NOMO-1 treated with DMSO at 0.1 percent for 48 hours (cell line): ENCODE results near the gene ANXA7.
A peak's percentile ranks its signal among the peaks of the same experiment; 100 is the strongest.
"Not testable (repeated sequence)": the region's sequence is repeated elsewhere in the genome, so short reads cannot be mapped to it uniquely, and the experiment has no call there.

Source experiments
- DNase-seq: peaks from one replicate; lab custom pipeline; 2025; ENCODE audit not compliant: unreplicated experiment; lab: John Stamatoyannopoulos, UW

ANXA7 gene

DNA sequence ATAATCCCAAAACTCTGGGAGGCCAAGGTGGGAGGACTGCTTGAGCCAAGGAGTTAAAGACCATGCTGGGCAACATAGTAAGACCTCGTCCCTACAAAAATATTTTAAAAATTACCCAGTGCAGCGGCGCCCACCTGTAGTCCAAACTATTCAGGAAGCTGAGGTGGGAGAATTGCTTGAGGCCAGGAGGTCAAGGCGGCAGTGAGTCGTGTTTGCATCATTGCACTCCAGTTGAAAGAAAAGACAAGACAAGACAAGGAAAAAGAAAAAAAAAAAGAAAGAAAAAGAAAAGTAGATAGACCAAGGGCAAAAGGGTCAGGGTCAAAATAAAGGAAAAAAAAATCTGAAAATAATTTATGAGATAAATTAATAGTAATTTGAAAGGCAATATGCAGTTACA, 5.8 kb downstream of the ANXA7 start:
- no peak for DNase-seq

DNA sequence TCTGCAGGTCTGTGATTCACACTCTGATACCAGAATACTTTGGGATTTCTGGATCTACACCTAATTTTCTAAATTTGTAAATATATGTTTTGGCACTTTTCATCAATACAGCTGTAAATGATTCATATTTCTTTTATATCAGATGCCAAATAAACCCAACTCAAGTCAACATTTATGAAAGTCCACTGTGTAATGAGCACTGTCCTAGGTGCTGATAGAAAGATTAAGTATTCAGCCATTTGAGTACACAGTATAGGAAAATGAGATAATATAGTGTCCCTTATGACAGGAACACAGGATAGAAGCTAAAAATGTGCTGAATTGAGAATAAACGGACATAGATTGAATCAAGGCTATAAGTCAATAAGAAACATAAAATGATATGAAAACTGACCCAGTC, 6.4 kb downstream of the ANXA7 start:
- no peak for DNase-seq

DNA sequence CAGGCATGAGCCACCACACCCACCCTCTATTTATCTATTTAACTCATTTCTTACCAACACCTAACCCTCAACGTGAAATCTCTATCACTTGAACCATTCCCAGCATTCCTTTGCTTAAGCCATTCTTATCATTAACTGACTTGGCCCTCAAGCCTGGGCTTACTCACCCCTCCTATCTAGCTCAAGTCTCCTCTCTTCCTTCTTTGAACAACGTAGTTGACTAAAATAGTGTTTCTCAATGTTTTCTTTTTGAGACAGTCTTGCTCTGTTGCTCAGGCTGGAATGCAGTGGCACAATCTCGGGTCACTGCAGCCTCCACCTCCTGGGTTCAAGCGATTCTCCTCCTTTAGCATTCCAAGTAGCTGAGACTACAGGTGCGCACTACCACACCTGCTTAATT, 7.0 kb downstream of the ANXA7 start:
- DNase-seq, result no peak

DNA sequence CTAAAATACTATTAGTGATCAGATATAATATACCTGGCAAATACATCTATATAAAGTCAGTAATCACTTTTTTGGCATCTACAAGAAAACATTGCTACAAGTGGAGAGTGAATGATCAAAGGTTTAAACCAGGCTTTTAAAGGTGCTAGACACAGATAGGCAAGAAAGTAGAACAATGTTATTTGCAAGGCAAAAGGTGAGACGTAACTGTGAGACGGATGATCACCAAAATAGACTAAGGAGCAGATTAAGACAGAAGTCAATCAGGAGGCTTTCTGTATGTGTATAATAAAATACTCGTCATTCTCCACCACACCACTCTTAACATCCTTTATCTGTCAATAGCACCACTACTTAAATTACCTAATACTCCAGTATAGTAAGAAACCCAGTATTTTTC, 8.3 kb downstream of the ANXA7 start:
- no peak for DNase-seq

DNA sequence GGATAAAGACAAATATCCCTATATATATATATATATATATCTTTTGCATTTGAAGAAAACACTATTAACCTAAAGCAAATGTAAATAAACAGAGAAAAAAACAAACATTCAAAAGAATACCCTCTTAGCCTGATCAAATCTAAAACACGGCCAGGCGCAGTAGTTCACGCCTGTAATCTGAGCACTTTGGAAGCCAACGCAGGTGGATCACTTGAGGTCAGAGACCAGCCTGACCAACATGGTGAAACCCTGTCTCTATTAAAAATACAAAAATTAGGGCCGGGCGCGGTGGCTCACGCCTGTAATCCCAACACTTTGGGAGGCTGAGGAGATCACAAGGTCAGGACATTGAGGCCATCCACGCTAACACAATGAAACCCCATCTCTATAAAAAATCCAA, 9.2 kb downstream of the ANXA7 start:
- no peak for DNase-seq

DNA sequence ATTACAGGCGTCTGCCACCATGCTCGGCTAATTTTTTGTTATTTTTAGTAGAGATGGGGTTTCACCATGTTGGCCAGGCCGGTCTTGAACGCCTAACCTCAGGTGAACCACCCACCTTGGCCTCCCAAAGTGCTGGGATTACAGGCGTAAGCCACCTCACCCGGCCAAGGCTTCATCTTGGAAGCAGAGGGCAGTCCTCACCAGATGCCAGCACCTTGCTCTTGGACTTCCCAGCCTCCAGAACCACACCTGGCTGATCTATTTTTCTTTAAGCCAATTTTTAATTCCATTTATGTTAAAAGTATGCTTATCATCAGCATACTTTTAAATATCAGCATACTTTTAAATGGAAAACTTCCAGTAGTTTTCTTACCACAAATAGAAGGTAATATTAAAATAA, 12.2 kb downstream of the ANXA7 start:
- DNase-seq, result no peak

DNA sequence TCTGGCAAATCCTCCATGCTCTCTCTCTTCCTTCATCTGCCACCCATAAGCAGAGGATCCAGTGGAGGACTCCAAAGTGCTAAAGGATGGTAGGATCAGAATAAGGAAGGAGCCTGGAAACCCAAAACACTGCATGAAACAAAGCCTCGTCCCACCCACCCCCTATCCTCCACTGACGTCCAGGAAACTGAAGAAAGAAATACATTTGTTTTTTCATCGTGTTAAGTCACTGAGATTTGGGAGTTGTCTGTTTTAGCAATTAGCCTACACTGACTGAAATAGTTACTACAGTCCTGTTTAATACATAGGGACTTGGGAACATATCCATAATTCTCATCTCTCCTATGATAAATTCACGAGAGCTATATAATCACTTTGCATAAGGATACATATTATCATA, 14.8 kb downstream of the ANXA7 start:
- DNase-seq, result no peak

DNA sequence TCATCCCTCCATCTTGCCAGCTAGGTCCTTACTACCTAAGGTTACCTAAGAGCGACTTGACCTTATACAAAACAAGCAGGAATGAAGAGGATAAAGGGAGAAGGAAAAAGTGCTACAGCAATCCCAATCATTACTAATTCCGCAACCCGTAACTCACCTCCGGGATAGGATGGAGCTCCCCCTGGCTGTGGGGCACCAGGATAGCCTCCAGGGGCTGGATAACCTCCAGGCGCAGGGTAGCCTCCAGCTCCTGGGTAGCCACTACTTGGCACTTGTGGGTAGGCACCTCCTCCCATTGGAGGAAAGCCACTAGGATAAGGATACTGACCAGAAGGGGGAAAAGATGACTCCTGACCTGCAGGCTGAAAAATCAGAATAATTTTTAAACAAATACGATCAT, 15.8 kb downstream of the ANXA7 start:
- no peak for DNase-seq

DNA sequence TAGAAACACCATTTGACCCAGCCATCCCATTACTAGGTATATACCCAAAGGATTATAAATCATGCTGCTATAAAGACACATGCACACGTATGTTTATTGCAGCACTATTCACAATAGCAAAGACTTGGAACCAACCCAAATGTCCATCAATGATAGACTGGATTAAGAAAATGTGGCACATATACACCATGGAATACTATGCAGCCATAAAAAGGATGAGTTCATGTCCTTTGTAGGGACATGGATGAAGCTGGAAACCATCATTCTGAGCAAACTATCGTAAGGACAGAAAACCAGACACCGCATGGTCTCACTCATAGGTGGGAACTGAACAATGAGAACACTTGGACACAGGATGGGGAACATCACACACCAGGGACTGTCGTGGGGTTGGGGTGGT, 19.5 kb downstream of the ANXA7 start:
- not testable (repeated sequence) for DNase-seq

DNA sequence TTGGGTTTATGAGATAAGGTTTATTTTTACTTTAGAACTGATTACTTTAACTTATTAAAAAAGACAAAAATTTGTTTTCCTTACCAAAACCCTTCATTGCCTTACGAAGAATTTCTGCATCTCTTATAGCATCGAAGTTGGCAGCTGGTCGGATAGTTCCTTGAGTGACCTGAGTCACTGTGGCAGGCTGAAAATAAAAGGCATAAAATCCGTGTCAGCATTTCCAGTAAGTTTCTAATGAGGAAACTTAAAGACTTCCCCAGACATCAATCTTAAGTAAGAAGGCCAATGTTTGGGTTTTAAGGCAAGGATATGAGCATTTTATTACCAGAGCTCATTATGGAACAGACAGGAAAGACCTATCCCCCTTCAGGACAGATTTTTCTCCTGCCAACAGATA, 25.6 kb downstream of the ANXA7 start:
- DNase-seq, result no peak

DNA sequence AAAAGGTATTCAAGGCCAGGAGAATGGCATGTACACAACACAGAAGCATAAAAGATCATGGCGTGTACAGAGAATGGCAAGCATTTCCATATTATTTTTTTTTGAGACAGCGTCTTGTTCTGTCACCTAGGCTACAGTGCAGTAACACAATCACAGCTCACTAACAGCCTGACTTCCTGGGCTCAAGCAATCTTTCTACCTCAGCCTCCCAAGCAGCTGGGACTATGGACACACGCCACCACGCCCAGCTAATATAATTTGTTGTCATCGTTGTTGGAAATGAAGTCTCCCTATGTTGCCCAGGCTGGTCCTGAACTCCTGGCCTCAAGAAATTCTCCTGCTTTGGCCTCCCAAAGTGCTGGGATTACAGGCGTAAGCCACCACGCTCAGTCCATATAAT, 27.3 kb downstream of the ANXA7 start:
- no peak for DNase-seq

DNA sequence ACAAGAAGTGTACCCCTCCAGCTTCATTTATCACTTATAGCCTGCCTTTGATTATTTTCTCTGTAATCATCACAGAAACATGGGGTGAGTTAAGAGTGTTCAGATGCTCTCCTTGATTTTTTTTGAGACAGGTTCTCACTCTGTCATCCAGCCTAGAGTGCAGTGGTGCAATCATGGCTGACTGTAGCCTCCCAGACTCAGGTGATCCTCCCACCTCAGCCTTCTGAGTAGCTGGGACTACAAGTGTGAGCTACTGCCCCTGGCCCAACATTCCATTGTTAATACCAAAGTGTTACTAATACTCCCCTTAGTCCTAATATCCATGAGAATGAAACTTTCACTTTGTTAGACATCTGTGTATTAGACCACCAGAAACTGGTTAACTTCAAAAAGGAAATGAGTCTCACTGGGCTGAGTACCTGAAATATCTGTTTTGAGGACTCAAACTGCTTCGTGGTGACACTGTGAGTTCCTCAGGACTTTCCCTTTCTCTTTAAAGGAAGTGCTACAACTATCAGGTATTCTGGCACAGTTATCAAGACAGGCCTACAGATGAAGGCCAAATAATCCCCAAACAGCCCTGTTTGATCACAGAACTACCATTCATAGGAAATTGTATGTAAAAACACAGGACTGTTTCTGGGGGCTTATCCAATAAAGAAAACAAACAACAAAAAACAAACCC, 34.7 kb downstream of the ANXA7 start:
- no peak for DNase-seq

DNA sequence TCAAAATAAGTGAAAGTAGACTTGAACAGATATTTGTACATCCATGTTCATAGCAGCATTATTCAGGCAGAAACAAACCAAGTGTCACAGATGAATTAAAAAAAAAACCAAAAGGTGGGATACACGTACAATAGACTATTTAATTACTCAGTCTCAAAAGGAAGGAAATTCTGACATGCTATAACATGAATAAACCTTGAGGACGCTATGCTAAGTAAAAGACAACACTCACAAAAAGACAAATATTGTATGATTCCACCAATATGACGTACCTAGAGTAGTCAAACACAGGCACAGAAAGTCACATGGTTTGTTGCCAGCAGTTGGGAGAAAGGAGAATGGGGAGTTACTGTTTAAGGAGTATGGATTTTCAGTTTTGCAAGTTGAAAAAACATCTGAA, 37.2 kb downstream of the ANXA7 start:
- DNase-seq, result no peak

DNA sequence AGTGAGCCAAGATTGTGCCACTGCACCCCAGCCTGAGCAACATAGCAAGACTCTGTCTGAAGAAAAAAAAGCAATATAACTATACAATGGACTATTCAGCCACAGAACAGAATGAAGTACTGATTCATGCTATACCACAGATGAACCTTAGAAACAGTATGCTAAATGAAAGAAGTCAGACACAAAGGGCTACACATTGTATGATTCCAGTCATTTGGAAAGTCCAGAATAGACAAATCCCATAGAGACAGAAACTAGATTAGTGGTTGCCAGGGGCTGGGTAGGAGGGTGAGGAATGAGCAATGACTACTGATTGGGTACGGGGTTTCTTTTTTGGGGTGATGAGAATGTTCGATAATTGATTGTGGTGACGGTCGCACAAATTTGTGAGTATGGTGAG, 45.6 kb downstream of the ANXA7 start:
- no peak for DNase-seq

DNA sequence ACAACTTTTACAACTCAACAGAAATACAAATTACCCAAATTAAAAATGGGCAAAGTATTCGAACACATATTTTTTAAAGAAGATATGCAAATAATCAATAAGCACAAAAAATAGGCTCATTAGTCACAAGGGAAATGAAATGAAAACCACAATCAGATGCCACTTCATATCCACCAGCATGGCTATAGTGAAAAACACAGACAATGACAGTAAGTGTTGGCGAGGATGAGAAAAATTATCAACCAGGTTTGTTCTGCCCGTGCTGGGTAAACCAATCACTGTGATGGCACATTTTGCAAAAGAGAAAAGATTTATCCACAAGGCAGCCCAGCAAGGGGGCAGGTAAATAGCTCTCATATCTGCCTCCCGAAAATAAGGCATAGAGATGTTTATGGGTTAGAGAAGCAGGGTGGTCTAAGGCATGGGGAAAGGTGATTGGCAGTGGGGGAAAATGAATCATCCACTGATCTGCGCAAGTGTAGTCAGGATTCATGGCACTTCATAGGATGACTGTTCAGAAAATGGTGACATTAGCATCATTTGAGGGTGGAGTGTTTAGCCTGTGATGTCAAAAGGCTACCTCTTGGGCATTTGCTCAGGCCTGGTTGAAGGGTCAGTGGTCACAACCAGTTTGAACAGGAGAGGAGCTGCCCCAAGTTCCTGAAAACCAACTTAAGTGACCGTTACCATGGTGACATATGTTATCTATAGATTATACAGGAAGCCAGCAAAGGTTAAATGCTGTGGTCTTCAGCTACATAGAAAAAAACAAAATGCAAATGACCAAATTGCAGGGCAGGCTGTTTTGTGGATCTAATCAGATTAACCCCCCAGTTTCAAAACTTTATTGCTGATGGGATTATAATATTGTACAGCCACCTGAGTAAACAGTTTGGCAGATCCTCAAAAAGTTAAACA, 47.2 kb downstream of the ANXA7 start:
- DNase-seq, result no peak

DNA sequence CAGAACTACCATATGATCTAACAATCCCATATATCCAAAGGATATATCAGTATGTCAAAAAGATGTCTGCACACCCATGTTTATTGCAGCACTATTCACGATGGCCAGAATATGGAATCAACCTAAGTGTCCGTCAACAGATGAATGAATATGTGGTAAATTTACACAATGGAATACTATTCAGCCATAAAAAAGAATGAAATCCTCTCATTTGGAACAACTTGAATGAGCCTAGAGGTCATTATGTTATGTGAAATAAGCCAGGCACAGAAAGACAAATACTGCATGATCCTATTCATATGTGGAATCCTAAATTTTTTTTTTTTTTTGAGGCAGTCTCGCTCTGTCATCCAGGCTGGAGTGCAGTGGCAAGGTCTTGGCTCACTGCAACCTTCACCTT, 48.9 kb downstream of the ANXA7 start:
- no peak for DNase-seq

DNA sequence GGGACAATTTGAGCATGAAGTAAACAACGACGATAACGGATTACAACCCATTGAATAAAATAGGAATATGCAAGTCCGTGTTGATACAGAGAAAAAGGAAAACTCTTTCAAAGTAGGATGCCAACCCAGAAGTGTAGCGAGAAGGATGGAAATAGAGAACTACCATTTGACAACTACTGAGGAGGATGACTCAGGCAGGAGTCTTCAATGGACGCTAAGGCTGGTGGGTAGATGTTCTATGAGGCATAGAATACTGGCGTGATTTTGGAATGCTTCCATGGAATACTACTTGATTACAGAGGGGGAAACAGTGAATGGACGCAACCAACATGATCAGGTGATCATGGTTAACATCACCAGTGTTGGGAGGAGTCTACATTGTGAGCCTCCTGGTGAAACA, 54.4 kb downstream of the ANXA7 start:
- DNase-seq, result no peak

DNA sequence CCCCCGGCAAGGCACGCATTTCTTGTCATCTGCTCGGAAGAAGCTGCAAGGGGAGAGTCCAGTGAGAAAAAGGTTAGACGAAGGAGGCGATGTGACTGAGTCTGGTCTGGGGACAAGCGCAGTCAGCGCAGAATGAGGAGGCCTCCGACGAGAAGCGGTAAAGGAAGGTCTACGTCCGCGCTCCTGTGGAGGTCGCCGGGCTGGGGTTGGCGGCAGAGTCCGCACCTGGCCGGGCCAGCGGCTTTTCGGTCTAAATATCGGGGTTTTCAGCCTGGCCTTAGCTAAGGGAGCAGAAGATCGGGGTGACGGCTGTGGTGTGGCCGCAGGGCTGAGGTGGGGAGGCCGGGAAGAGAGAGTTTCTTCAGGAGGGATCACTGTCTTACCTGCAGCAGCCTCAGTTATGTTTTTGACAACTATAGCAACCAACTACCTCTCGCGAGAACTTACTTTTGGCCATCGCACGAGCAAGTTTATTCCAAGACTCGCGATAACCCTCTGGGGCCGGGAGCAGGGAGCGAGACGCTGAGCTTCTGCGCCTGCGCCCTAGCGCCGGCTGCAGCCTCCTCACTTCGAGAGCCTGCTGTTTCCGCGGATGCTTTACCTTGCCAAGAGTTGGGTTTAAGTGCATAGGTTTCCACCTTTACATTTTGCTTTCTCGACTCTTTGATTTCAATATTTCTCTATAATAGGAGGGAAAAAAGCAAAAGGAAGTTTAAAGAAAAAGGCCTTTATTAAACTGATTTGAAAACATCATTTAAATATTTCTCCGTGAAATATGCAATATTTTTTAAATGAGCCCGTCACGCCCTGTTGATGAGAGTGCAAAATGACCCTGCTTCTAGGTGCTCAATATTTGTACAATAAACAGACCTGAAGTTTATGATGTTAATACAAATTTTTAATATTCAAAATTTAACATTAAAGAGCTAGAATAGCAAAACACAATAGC, 55.3 kb downstream of the ANXA7 start, which contains the start of gene CFAP70:
TSS of gene CFAP70 (minus strand) at position 534 of the 949 bp plus-strand sequence. CDS start 4,068 bp downstream, outside the sequence.
- DNase-seq, result peak; percentile 93

DNA sequence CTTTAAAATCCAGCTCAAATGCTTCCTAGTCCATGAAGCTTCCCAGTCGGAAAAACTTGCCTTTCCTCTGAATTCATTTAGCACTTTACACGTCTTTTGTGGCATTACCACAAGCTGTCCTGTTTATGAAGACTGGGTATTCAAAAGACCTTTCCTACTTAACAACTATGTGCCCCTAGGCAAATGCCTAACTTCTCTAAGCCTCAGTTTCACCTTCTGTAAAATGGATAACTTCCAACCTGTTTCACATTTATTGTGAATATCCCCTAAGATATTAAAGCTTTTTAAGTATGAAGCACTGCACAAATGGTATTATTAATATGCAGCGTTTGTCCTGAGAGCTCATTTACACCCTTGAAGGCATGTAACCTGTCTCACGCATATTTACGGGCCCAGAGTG, 56.0 kb downstream of the ANXA7 start:
- no peak for DNase-seq

DNA sequence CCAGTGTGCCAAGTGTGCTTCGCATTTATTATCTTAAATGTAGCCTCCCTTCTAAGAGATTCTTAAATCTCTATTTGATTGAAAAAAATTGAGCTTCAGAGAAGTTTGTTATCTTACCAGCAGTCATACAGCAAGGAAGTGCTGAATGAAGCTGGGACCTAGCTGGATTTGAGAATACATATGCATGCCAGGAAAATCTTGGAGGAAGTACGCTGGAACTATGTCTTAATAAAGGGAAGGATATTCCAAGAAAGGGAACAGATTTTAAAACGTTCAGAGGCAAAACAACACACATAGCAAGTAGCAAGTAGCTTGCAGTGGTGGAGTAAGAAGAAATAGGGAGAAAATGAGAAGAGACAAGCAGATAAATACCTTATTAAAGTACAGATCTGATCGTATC, 56.7 kb downstream of the ANXA7 start:
- DNase-seq, result no peak

DNA sequence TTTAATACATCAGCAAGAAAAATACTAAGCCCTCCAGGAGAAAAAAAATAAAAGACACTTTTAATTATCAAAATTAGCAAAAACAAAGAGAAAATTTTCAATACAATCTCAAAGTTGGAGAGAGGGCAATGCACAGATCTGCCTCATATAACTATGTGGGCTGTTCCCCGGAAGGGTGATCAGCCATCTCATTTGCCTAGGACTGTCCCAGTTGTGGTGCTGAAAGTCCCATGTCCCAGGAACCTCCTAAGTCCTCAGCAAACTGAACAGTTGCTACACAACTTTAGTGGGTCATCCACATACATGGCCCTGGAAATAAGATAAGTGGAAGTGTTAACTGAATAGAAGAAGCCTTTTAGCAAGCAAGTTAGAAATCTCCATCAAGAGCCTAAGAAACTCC, 69.6 kb downstream of the ANXA7 start:
- DNase-seq, result no peak
